SK-N-MC (cell line): ENCODE results near the gene ALKBH5.

Experiments
- EZH2 ChIP-seq: fragments of 200-600 bp; sonication (generic); IDR thresholded peaks from one replicate; pipeline ENCODE4 v1.6.1; 2017; ENCODE audit warnings: antibody characterized with exemption
- FOXP2 ChIP-seq: optimal IDR thresholded peaks from 2 replicates; pipeline ENCODE3; 2011; ENCODE audit warnings: mild to moderate bottlenecking, moderate library complexity; ENCODE audit not compliant: insufficient read depth; ENCODE audit errors: extremely low read length, control extremely low read depth
- POLR2AphosphoS5 ChIP-seq: IDR thresholded peaks from 2 replicates; pipeline ENCODE4 v1.6.1; 2012; ENCODE audit warnings: mild to moderate bottlenecking, low read depth, low read length, borderline replicate concordance

DNA sequence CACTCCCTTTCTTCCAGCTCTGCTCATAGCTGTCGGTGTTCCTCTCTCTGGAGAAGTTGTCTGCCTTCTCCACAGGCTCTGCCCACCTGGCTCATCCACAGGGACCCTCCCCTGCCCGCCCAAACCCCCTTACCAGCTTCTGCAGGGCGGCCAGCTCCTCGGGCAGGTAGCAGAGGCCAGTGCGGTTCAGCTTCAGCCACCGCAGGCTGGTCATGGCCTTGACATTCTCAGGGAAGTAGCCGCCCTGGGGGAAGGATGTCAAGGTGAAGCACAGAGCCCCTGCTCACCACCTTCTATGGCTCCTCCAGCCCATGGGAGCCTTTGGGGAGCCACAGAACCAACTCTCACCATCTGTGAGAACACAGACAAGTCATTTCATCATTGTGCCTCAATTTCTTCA, 73.1 kb downstream of the ALKBH5 start:
- TF ChIP-seq EZH2 = no peak
- no peak for TF ChIP-seq POLR2AphosphoS5
- no peak for TF ChIP-seq FOXP2
